ENCODE data around the gene UGT3A2.
A peak's percentile ranks its signal among the peaks of the same experiment; 100 is the strongest.

The UGT3A2 gene

GRCh38 chr5:36066540-36067210, at the start of gene UGT3A2:
Gene UGT3A2, minus strand, starts transcription at chr5:36066882. Its CDS starts 93 bp downstream, at chr5:36066789.
- DNase-seq (ENCODE audit: low spot score): no peak

GRCh38 chr5:36111238-36111637, 44.6 kb upstream of the UGT3A2 start:
- DNase-seq (ENCODE audit: low spot score): no peak

GRCh38 chr5:36108758-36109460, 42.2 kb upstream of the UGT3A2 start:
- DNase-seq (ENCODE audit: low spot score): no peak

- DNase-seq (ENCODE audit: low spot score): no peak
Observed at GRCh38 chr5:36105819-36106218, 39.1 kb upstream of the UGT3A2 start.

- DNase-seq (ENCODE audit: low spot score): no peak
Observed at GRCh38 chr5:36099748-36100147, 33.1 kb upstream of the UGT3A2 start.

- no peak for DNase-seq (ENCODE audit: low spot score)
Observed at GRCh38 chr5:36096486-36096885, 29.8 kb upstream of the UGT3A2 start.

GRCh38 chr5:36089989-36090388, 23.3 kb upstream of the UGT3A2 start:
- DNase-seq (ENCODE audit: low spot score): peak; percentile 7

GRCh38 chr5:36079200-36079781, 12.6 kb upstream of the UGT3A2 start:
- peak; percentile 33 for DNase-seq (ENCODE audit: low spot score)

- no peak for DNase-seq (ENCODE audit: low spot score)
Observed at GRCh38 chr5:36078430-36078829, 11.7 kb upstream of the UGT3A2 start.

- DNase-seq (ENCODE audit: low spot score): no peak
Observed at GRCh38 chr5:36073595-36074216, 7.0 kb upstream of the UGT3A2 start.

- no peak for DNase-seq (ENCODE audit: low spot score)
Observed at GRCh38 chr5:36070687-36071571, 4.2 kb upstream of the UGT3A2 start.

GRCh38 chr5:36068751-36069281, 2.1 kb upstream of the UGT3A2 start:
- DNase-seq (ENCODE audit: low spot score): no peak

- DNase-seq (ENCODE audit: low spot score): no peak
Observed at GRCh38 chr5:36066001-36066539, 612 bp downstream of the UGT3A2 start.

- DNase-seq (ENCODE audit: low spot score): no peak
Observed at GRCh38 chr5:36060420-36060887, 6.2 kb downstream of the UGT3A2 start.

- DNase-seq (ENCODE audit: low spot score): no peak
Observed at GRCh38 chr5:36059571-36060419, 6.9 kb downstream of the UGT3A2 start.

- no peak for DNase-seq (ENCODE audit: low spot score)
Observed at GRCh38 chr5:36058776-36059175, 7.9 kb downstream of the UGT3A2 start.

GRCh38 chr5:36057386-36057785, 9.3 kb downstream of the UGT3A2 start:
- DNase-seq (ENCODE audit: low spot score): no peak

- no peak for DNase-seq (ENCODE audit: low spot score)
Observed at GRCh38 chr5:36056422-36056821, 10.3 kb downstream of the UGT3A2 start.

GRCh38 chr5:36055984-36056383, 10.7 kb downstream of the UGT3A2 start:
- no peak for DNase-seq (ENCODE audit: low spot score)

GRCh38 chr5:36054647-36055046, 12.0 kb downstream of the UGT3A2 start:
- DNase-seq (ENCODE audit: low spot score): no peak
